ENCODE measurements around the gene TACC2.

GRCh38 chr10:121956111-121957061 is 32.6 kb upstream of the TACC2 start:
- no peak for TF ChIP-seq CTCF (conservative IDR thresholded peaks at IDR 0.05)
- no peak for TF ChIP-seq ZFX (IDR thresholded peaks at IDR 0.05)
